Prostate gland (tissue), 2 donors: ENCODE results near the gene SCN1A. TPM values are rescaled to one million over a fixed set of nuclear protein-coding genes. Genes with fewer than 3 reads are reported as not detected.
"Not testable (repeated sequence)": the region's sequence is repeated elsewhere in the genome, so short reads cannot be mapped to it uniquely, and the experiment has no call there.

Experiments used
- DNase-seq: peaks from one replicate; pipeline ENCODE4 v3.0.0-alpha.2; 2019; ENCODE audit warnings: low spot score
- H3K27ac ChIP-seq, 2 donors: fragments of 200-600 bp; sonication (generic); 2 replicates each; pipeline ENCODE4 v1.5.1; 2017 to 2019
- H3K27me3 ChIP-seq: fragments of 200-600 bp; sonication (generic); replicated peaks from 2 replicates; pipeline ENCODE4 v1.5.1; 2019; ENCODE audit not compliant: insufficient read depth
- H3K36me3 ChIP-seq, 2 donors: fragments of 200-600 bp; sonication (generic); 1 replicate in 1 of 2; 2 replicates in 1 of 2; pipeline versions ENCODE4 v1.5.1 to v1.8.1; 2017 to 2019
- H3K4me1 ChIP-seq: fragments of 200-600 bp; sonication (generic); replicated peaks from 2 replicates; pipeline ENCODE4 v1.5.1; 2019
- H3K4me3 ChIP-seq, 2 donors: fragments of 200-600 bp; sonication (generic); 2 replicates each; pipeline ENCODE4 v1.5.1; 2017 to 2019
- H3K9me3 ChIP-seq: fragments of 200-600 bp; sonication (generic); 2 replicates; pipeline ENCODE4 v1.5.1; 2017
- CTCF ChIP-seq, 4 experiments: fragments of 200-600 bp in 2 of 4; fragments of 450-650 bp in 2 of 4; sonication (generic) in 2 of 4; IDR thresholded peaks; 1 replicate in 3 of 4; 2 replicates in 1 of 4; pipeline ENCODE4 v1.5.1; 2016 to 2019; ENCODE audit warnings: antibody characterized with exemption in 4 of 4, mild to moderate bottlenecking in 2 of 4, moderate library complexity in 2 of 4
- POLR2A ChIP-seq: fragments of 450-650 bp; IDR thresholded peaks from one replicate; pipeline ENCODE4 v1.6.1; 2016; ENCODE audit warnings: antibody characterized with exemption, mild to moderate bottlenecking
- POLR2AphosphoS5 ChIP-seq: sonication (generic); formaldehyde crosslinking; IDR thresholded peaks from one replicate; pipeline ENCODE4 v1.6.1; 2017; ENCODE audit warnings: antibody characterized with exemption
- WGBS: methylation state at CpG from one replicate; pipeline ENCODE4 v1.1.5; 2018; 5-methylcytosine and 5-hydroxymethylcytosine counted together
- intact Hi-C: fragments of 100-400 bp; cut with DNase I; formaldehyde crosslinking; loops from one replicate; pipeline ENCODE4 v1.14.2; 2022
- total RNA-seq, 2 donors: library from RNA; depleted of rRNA; stranded (reverse); fragments of >200 nt; gene quantifications; one replicate each; pipeline ENCODE4 v1.1.0, GENCODE V29; 2016

Gene SCN1A
- total RNA-seq, 2 donors from 2014 or later = 0.23 TPM; not detected in 1

DNA sequence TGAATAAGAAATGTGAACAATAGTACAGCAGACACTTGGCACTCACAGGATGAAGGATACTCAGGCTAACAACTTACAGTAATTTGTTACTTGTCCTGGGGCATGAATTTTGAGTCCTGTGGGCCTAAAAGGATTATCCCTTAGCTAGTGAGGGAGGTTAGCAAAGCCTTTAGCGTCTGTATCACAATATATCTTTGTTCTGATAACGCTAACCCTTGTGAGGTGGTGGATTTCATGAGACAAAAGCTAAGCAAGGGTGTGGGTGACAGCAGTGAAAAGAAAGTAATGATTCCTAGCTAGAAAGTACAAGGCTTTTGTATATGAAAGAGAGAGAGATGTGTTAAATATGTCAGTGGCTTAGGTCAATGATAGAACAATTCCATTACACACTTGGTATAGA, 127.4 kb downstream of the SCN1A start:
- intact Hi-C loops = no loop called here
- no peak for DNase-seq
- no peaks in the 10 kb centered on the region for H3K27me3 ChIP-seq
- TF ChIP-seq CTCF (IDR thresholded peaks at IDR 0.05) = no peak
- no peak for TF ChIP-seq POLR2AphosphoS5
- no peak for TF ChIP-seq POLR2A
- H3K27ac ChIP-seq = no peak overlapping the region
- no peaks in the 10 kb centered on the region for H3K36me3 ChIP-seq
- H3K4me1 ChIP-seq = no peaks in the 10 kb centered on the region
- no peaks in the 10 kb centered on the region for H3K9me3 ChIP-seq
- 50% methylated on average over 2 of the region's 2 CpGs for WGBS
- no peak overlapping the region for H3K4me3 ChIP-seq

GRCh38 chr2:165990846-165991245, 137.0 kb downstream of the SCN1A start:
- intact Hi-C loops = no loop called here
- H3K36me3 ChIP-seq = no peaks in the 10 kb centered on the region
- no peaks in the 10 kb centered on the region for H3K4me1 ChIP-seq
- DNase-seq = no peak
- no peaks in the 10 kb centered on the region for H3K9me3 ChIP-seq
- no peak overlapping the region for H3K27ac ChIP-seq
- H3K4me3 ChIP-seq = no peak overlapping the region
- TF ChIP-seq POLR2A = no peak
- TF ChIP-seq CTCF (IDR thresholded peaks at IDR 0.05) = no peak
- no peak for TF ChIP-seq POLR2AphosphoS5
- H3K27me3 ChIP-seq = no peaks in the 10 kb centered on the region

- intact Hi-C loops = no loop called here
- no peak overlapping the region for H3K27ac ChIP-seq
- no peaks in the 10 kb centered on the region for H3K9me3 ChIP-seq
- no peak overlapping the region for H3K4me3 ChIP-seq
- no peaks in the 10 kb centered on the region for H3K36me3 ChIP-seq
- H3K27me3 ChIP-seq = no peaks in the 10 kb centered on the region
- no peak for TF ChIP-seq POLR2A
- TF ChIP-seq POLR2AphosphoS5 = no peak
- no peak for TF ChIP-seq CTCF (IDR thresholded peaks at IDR 0.05)
- DNase-seq = no peak
- H3K4me1 ChIP-seq = no peaks in the 10 kb centered on the region
- 22% methylated on average over 1 of the region's 1 CpG for WGBS
Measured at GRCh38 chr2:165989851-165990250, 138.0 kb downstream of the SCN1A start.

- Histone ChIP-seq H3K27me3 (no peaks in the 10 kb centered on the region), H3K9me3 (no peaks in the 10 kb centered on the region), H3K36me3 (no peaks in the 10 kb centered on the region), H3K4me1 (no peaks in the 10 kb centered on the region), H3K27ac (no peak overlapping the region), H3K4me3 (no peak overlapping the region)
- DNase-seq = no peak
- intact Hi-C loops = no loop called here
- TF ChIP-seq POLR2AphosphoS5 (no peak), CTCF (IDR thresholded peaks at IDR 0.05) (no peak), POLR2A (no peak)
Measured at GRCh38 chr2:165985120-165985519, 142.7 kb downstream of the SCN1A start.

GRCh38 chr2:165972161-165972560, 155.7 kb downstream of the SCN1A start:
- H3K4me1 ChIP-seq, H3K9me3 ChIP-seq, DNase-seq, H3K27ac ChIP-seq, intact Hi-C loops, H3K27me3 ChIP-seq, H3K36me3 ChIP-seq, H3K4me3 ChIP-seq: not testable (repeated sequence)

GRCh38 chr2:165970663-165971062, 157.2 kb downstream of the SCN1A start:
- H3K27me3 ChIP-seq = no peaks in the 10 kb centered on the region
- no peak for TF ChIP-seq CTCF (IDR thresholded peaks at IDR 0.05)
- TF ChIP-seq POLR2A = no peak
- no peak for TF ChIP-seq POLR2AphosphoS5
- H3K9me3 ChIP-seq = no peaks in the 10 kb centered on the region
- no peaks in the 10 kb centered on the region for H3K36me3 ChIP-seq
- DNase-seq = no peak
- H3K4me1 ChIP-seq = no peaks in the 10 kb centered on the region
- no peak overlapping the region for H3K27ac ChIP-seq
- intact Hi-C loops = no loop called here
- WGBS = 26% methylated on average over 1 of the region's 1 CpG
- H3K4me3 ChIP-seq = no peak overlapping the region
